NT2/D1 (cell line): ENCODE data around the gene MYRFL.

Experiments used
- DNase-seq: peaks from one replicate; pipeline ENCODE4 v3.0.0-alpha.2; 2011; ENCODE audit warnings: low read depth, low spot score
- H3K27me3 ChIP-seq: 2 replicates; pipeline ENCODE4 v1.6.0; 2011; ENCODE audit warnings: mild to moderate bottlenecking; ENCODE audit not compliant: insufficient read length, insufficient read depth
- H3K36me3 ChIP-seq: 2 replicates; pipeline ENCODE4 v1.6.1; 2011; ENCODE audit warnings: mild to moderate bottlenecking, low read length, mixed read lengths; ENCODE audit not compliant: insufficient read depth, insufficient read length
- H3K4me1 ChIP-seq: 2 replicates; pipeline ENCODE4 v1.5.1; 2011; ENCODE audit not compliant: insufficient read depth, insufficient read length
- H3K4me3 ChIP-seq: 2 replicates; pipeline ENCODE4 v1.5.1; 2011; ENCODE audit warnings: low read depth; ENCODE audit not compliant: insufficient read length
- H3K9ac ChIP-seq: 2 replicates; pipeline ENCODE4 v1.6.0; 2011; ENCODE audit warnings: low read depth; ENCODE audit not compliant: insufficient read length
- H3K9me3 ChIP-seq: 2 replicates; pipeline ENCODE4 v1.5.1; 2011; ENCODE audit warnings: mild to moderate bottlenecking, low read length; ENCODE audit not compliant: insufficient read depth
- SUZ12 ChIP-seq: IDR thresholded peaks from 2 replicates; pipeline ENCODE4 v1.6.1; 2011; ENCODE audit not compliant: insufficient read length, insufficient read depth; ENCODE audit errors: extremely low read depth
- YY1 ChIP-seq: IDR thresholded peaks from 2 replicates; pipeline ENCODE4 v1.6.1; 2011; ENCODE audit not compliant: insufficient read length, insufficient read depth
- ZNF274 ChIP-seq: IDR thresholded peaks from 2 replicates; pipeline ENCODE4 v1.6.1; 2011; ENCODE audit warnings: mild to moderate bottlenecking, low read depth, low read length

MYRFL gene

DNA sequence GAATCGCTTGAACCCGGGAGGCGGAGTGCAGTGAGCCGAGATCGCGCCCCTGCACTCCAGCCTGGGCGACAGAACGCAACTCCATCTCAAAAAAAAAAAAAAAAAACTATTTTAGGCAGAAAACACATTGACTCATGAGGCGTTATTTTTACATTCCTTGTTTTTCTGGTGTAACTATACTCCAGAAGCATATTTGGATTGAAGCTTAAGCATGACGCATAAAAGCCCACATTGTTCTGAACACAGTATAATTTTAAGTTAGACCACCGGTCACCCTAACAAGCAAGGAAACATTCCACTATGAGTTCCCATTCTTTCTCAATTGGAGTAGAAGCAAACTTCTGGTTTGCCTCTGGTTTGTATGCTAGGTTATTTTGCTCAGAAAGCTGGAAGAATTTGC, 173.0 kb downstream of the MYRFL start:
- Histone ChIP-seq H3K9ac (no peak overlapping the region), H3K4me1 (no peaks in the 10 kb centered on the region), H3K4me3 (no peak overlapping the region), H3K9me3 (peaks cover 4% of the 10 kb centered on the region; the same call in 1 of the 2 replicates), H3K27me3 (no peaks in the 10 kb centered on the region), H3K36me3 (no peaks in the 10 kb centered on the region)
- DNase-seq = no peak
- TF ChIP-seq SUZ12 (no peak), ZNF274 (no peak), YY1 (no peak)

- TF ChIP-seq ZNF274 = no peak
- TF ChIP-seq YY1 = no peak
- TF ChIP-seq SUZ12 = no peak
Measured at GRCh38 chr12:69998922-69999321, 173.9 kb downstream of the MYRFL start.

DNA sequence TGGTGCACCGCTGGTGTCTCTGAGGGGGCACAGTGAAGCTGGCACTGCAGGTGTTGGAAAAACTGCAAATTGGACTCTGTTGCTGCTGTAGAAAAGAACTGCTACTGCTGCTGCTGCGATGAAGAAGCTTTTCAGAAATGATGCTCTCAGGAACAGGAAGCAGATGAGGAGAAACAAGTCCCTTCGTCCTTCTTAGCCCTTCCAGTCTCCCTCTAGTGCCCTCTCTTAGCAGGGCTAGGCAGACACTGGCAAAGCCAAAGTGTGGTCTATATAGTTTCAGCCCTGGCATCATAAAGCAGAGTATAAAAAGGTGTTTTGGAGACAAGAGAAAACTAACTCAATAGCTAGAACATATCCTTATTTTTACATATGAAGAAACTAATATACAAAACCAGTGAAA, 174.5 kb downstream of the MYRFL start:
- Histone ChIP-seq H3K27me3 (no peaks in the 10 kb centered on the region), H3K9ac (no peak overlapping the region), H3K4me3 (no peak overlapping the region), H3K4me1 (no peaks in the 10 kb centered on the region), H3K36me3 (no peaks in the 10 kb centered on the region), H3K9me3 (no peaks in the 10 kb centered on the region)
- no peak for DNase-seq
- TF ChIP-seq ZNF274 (no peak), SUZ12 (no peak), YY1 (no peak)

More at GRCh38 chr12:69998922-69999321, 173.9 kb downstream of the MYRFL start:
- H3K9ac ChIP-seq = no peak overlapping the region
- H3K36me3 ChIP-seq = no peaks in the 10 kb centered on the region
- no peak overlapping the region for H3K4me3 ChIP-seq
- H3K27me3 ChIP-seq = no peaks in the 10 kb centered on the region
- no peak for DNase-seq
- H3K4me1 ChIP-seq = no peaks in the 10 kb centered on the region
- H3K9me3 ChIP-seq = no peaks in the 10 kb centered on the region

DNA sequence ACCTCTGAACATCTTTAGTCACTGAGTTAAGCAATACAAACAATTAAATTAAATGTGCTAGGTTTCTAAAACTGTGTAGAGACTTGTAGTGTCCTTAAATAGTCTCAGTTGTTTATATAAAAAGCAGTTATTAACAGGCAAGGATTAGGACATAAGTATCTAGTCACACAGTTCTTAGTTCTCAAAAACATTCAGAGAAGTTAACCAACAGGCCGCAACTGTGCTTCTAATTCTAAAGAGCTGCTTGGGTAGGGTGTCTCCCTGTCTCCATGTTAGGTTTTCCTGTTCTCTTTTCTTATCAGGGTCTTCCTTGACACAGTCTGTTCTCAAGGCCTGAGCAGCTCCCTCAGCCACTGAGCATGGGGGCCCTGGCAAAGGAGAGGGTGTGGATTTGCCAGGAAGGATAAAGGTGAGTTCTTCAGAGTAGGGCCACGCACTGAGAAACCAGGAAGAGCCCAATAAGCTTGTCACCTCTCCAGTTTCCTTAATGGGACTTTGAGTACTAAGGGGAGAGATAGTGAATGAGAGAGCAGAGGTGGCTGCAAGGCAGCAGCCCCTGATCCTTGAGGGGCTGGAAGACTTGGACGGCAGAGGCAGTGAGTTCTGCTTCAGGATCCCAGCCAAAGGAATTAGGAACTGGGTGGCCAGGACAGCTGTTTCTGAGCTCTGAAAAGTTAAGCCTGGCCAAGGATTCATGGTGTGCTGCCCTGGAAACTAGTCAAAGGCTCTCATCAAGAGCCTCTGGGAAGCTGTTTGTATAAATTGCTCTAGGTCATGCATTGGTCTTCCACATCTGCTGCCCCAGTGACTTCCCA, 177.3 kb downstream of the MYRFL start:
- Histone ChIP-seq H3K4me3 (no peak overlapping the region), H3K4me1 (peaks cover 7% of the 10 kb centered on the region), H3K27me3 (no peaks in the 10 kb centered on the region), H3K36me3 (no peaks in the 10 kb centered on the region), H3K9me3 (no peaks in the 10 kb centered on the region), H3K9ac (no peak overlapping the region)
- no peak for DNase-seq
- TF ChIP-seq ZNF274 (no peak), YY1 (no peak), SUZ12 (no peak)

DNA sequence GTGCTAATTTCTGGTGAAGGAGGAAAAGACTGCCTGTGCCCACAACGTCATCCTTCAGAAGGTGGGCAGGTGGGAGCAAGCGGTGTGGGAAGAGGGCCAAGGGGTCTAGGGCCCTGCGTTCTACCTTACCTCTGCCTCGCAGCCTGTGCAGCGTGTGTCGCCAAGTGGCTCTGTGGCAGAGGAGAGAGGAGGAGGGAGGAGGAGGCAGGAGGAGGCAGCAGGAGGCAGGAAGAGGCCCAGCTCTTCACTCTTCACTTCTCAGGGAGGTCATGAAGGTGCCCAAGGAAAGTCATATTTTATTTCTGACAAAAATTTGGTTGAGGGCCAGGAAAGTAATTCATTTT, 177.9 kb downstream of the MYRFL start:
- Histone ChIP-seq H3K27me3 (no peaks in the 10 kb centered on the region), H3K4me3 (no peak overlapping the region), H3K4me1 (peaks cover 7% of the 10 kb centered on the region), H3K9ac (no peak overlapping the region), H3K36me3 (no peaks in the 10 kb centered on the region), H3K9me3 (no peaks in the 10 kb centered on the region)
- no peak for DNase-seq
- TF ChIP-seq ZNF274 = no peak
- TF ChIP-seq YY1 = no peak
- no peak for TF ChIP-seq SUZ12

DNA sequence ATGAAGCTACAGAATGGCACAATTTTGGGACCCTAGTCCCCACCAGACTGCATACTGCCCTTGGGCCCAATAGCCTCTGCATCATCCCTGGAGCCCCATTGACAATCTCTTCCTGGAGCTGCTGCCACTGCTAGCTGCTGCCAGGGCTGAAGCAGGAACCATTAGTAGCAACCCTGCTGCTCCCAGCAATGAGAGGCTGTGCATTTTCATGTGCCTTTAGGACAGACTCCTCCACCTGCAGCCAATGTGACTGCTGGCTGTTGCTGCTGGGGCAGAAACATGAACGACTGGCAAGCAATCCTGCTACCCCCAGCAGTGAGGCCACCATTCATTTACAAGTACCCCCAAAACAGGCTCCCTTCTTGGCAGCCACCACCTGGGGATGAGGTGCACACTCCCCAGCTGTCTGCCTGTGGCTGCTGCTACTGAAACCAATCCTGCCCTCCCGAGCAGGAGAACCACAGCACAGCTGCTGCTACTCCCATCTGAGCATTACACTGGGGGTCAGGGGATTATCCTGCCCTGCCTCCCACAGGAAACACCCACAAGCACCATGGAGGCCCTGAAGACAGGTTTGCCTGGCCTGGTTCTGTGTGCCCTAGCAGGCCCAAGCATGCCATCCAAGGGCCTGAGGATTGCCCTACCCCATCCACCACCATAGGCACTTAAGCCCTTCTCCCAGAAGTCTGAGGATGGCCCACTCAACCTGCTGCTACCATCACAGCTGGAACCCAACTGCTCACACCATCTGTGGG, 181.0 kb downstream of the MYRFL start:
- Histone ChIP-seq H3K4me3 (no peak overlapping the region), H3K27me3 (no peaks in the 10 kb centered on the region), H3K9me3 (peaks cover 13% of the 10 kb centered on the region), H3K36me3 (no peaks in the 10 kb centered on the region), H3K4me1 (peaks cover 7% of the 10 kb centered on the region), H3K9ac (no peak overlapping the region)
- no peak for DNase-seq
- TF ChIP-seq ZNF274 (no peak), SUZ12 (no peak), YY1 (no peak)

GRCh38 chr12:70006619-70006973, 181.6 kb downstream of the MYRFL start:
- Histone ChIP-seq H3K4me1 (peaks cover 7% of the 10 kb centered on the region), H3K4me3 (no peak overlapping the region), H3K9ac (no peak overlapping the region), H3K27me3 (no peaks in the 10 kb centered on the region), H3K9me3 (peaks cover 19% of the 10 kb centered on the region), H3K36me3 (no peaks in the 10 kb centered on the region)
- TF ChIP-seq YY1 = no peak
- no peak for TF ChIP-seq ZNF274
- no peak for TF ChIP-seq SUZ12
- no peak for DNase-seq
